ENCODE measurements around the gene RERGL.
"Not testable (repeated sequence)": the region's sequence is repeated elsewhere in the genome, so short reads cannot be mapped to it uniquely, and the experiment has no call there.

RERGL gene

GRCh38 chr12:18090093-18090492 lies at the start of gene RERGL:
Gene RERGL, minus strand, starts transcription at chr12:18090193. Its CDS starts 53 bp downstream, at chr12:18090140.
- no peak for DNase-seq

GRCh38 chr12:18139254-18139653 lies 49.3 kb upstream of the RERGL start:
- DNase-seq = no peak

DNA sequence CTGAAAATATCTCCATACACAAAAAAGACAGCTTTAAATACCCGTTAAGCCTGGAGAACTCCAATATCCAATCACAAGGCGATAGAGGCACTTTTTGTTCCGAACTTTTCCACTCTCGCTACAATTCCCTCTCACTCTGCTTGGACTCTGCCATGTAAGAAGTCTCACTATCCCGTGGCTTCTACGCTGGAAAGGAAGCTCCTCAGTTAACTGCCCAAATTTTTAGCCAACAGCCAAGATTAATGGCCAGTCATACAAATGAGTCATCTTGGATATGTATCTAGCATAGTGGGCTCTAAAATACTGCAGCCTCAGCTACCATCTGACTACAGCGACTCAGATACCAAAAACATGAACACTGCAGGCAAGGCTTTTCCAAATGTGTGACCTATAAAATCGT lies 45.5 kb upstream of the RERGL start:
- no peak for DNase-seq

DNA sequence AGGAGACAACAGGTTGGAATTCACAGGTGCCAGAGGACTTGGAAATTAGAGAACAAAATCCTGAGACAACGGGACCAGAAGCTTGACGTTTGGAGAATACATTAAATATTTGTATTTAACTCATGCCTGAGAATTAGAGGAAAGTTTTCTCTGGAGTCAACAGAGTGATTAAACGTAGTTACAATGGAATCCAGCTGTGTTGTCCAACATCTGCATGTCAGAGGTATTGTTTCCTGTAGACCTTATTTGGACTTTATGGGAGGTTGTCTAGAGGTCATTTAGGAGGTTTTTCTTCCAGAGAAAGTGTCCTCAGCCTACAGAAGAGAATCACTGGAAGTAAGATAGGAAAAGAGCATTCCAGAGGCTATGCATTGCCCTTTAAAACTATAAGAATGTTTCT lies 45.1 kb upstream of the RERGL start:
- DNase-seq = no peak

GRCh38 chr12:18130851-18131250 lies 40.9 kb upstream of the RERGL start:
- DNase-seq = no peak

DNA sequence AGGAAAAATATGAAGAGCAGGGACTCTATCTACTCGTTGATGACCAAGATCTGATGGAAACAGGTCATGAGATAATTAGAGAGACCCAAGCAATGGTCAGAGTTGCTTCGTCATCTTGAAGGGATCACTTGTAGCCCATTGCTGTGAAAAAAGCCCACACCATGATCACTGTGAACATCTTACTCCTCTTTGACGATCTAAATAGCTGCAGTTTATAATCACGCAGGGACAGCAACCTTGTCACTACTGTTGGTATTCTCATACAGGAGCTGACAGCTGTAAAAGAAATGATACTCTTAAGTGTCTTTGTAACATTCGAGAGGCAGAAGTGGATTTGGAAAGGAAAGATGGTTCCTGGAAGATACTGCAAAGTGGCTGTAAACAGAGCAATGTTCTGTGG lies 33.7 kb upstream of the RERGL start:
- no peak for DNase-seq

DNA sequence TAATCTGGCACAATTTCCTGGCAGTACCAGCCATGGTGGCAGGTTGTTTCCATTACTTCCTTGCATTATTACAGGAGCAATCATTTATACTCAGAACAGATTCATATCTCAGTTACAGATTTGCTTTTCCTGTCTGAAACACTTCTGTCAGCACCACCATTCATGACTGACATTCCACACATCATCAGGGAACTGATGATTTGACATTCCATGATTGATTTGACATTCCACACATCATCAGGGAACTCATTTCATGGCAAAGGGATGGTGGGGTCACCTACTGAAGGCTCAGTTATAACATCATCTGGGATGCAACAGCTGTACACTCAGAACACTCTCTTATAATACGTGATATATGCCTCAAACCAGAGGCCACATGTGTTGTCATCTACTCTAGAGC lies 30.9 kb upstream of the RERGL start:
- no peak for DNase-seq

- no peak for DNase-seq
These were observed 18.6 kb upstream of the RERGL start for GRCh38 chr12:18108611-18109010.

DNA sequence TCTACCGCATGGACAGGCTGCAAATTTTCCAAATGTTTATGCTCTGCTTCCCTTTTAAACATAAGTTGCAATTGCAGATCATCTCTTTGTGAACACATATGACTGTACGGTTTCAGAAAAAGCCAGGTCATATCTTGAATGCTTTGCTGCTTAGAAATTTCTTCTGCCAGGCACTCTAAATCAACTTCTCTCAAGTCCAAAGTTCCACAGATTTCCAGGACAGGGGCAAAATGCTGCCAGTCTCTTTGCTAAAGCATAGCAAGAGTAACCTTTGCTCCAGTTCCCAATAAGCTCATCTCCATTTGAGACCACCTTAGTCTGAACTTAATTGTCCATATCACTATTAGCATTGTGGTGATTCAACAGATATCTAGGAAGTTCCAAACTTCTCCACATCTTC lies 13.6 kb upstream of the RERGL start:
- DNase-seq = no peak

DNA sequence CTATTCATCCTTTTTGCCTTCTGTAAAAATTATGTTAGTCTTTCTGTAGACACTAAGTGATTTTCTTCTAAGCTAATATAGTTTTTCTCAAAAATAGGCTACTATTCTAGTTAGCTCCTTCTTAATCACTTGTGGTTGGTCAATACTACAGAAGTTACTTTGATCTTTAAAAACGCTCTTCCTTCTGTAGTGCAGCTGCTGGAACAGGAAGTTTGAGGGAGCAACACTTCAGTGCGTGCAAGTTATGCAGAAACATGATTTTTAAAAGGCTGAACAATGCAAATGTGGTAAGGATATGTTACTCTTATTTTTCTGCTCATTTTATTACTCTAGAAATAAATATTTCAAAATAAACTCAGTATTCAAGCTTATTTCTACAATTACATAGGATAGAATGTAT lies 11.1 kb upstream of the RERGL start:
- DNase-seq = no peak

DNA sequence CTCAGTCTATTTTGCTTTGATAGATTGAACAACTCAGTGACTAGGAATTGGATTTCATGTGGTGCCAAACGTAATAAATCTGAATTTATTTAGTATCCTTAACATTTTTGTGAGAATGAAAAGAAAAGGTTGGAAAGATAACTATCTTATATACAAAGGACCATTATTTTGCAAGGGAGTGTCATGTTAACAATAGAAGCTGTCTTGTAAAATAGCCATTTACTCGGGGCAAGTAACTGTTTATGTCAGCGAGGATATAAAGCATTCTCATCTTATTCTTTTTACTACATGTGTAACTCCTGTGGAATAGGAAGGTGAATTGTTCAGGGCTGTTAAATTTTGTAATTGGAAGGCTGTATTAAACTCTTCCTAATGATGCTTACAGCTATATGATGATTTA lies 5.9 kb downstream of the RERGL start:
- no peak for DNase-seq

- no peak for DNase-seq
These were observed 10.3 kb downstream of the RERGL start for GRCh38 chr12:18079541-18080246.

GRCh38 chr12:18074001-18074400 lies 16.0 kb downstream of the RERGL start:
- DNase-seq = no peak

GRCh38 chr12:18072723-18073122 lies 17.3 kb downstream of the RERGL start:
- no peak for DNase-seq

- no peak for DNase-seq
These were observed 18.7 kb downstream of the RERGL start for GRCh38 chr12:18071336-18071735.

DNA sequence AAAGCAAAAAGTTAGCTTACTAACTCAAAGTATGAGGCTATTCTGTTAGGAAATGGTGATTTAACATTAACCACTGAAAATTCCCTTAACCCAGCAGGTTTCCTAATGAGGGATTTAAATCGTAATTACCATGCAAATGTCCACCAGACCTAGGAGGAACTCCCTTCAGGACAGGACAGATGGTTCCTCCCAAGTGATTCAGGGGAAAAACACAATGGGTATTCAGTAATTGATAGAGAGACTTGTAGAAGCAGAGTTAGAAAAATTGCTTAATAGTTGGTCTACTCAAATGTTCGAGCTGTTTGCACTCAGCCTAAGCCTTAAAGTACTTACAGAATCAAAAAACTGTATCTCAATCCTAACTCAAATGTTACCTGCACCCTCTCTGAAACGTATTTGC lies 21.6 kb downstream of the RERGL start:
- DNase-seq = no peak

- DNase-seq = no peak
These were observed 23.3 kb downstream of the RERGL start for GRCh38 chr12:18066666-18067065.

DNA sequence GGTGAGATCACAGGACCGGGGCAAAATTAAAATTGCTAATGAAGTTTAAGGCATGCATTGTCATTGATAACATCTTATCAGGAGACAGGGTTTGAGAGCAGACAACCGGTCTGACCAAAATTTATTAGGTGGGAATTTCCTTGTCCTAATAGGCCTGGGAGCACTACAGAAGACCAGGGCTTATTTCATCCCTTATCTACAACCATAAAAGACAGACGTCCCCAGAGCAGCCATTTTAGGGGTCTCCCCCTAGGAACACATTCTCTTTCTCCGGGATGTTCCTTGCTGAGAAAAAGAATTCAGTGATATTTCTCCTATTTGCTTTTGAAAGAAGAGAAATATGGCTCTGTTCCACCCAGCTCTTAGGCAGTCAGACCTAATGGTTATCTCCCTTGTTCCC lies 27.1 kb downstream of the RERGL start:
- not testable (repeated sequence) for DNase-seq

DNA sequence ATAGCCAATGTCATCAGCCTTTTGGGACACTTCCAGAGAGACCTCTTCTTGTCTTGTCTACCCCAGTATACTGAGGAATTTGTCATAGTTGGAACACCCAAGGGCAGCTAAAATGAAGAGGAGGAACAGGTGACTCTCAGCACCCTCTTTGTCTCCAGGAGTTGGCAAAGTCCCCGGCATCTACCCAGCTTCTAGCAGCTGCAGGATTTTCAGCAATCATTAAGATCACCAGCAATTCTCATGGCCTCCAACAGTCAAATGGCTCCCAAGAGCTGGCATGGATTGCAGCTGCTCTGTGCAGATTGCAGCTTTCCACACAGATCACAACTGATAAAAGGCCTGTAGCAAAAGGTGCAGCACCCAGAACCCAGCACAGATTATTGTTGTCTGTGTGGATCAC lies 32.9 kb downstream of the RERGL start:
- DNase-seq = no peak

DNA sequence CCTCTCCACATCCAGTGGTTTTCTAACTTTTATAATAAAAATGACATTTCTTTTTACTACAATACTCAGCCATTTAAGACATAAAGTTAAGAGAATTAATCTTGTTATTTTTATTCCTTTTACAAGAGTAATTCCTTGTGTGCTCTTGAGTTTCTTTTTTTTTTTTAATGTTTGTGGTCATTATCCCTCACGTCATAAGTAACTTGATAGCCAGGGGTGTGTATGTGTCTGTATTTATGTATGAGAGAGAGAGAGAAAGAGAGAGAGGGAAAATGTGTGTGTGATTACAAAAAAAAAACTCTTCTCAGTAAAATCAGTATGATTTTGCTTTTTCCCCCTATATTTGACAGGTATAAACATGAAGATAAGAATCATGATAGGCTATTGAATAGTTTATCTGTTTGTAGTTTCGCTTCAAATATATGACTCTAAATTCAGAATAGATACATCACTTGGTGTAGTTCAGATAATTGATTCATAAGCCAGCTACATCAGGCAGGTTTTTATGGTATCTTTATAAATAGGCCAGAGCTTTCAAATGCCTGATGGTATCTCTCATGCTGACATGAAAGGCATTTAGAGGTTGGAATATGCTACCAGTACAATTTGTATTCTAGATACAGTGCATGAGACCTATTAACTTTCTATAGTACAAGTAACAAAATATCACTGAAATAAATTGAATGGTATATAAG lies 34.9 kb downstream of the RERGL start:
- no peak for DNase-seq

DNA sequence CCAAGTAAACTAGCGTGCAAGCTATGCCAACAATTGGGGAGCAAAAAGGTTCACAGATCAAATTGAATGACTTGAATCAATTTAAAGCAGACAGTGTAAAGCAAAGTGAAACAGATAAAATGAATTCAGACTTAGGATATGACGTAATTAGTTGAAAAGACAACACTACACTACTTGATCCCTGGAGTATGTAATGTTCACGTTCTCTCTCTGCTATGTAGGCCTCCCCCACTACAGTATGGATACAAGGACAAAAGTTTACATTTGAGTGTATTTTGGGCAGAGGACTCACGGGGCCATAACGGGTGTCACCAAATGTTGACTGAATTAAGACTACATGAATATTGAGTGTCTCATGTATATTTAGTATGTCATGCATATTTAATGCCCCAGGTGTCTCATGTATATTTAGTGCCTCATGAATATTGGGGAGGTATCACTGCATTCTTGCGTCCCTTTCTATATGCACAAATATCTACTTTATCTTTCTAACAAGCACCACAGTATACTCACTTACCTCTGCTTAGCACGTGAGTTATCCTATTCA lies 44.5 kb downstream of the RERGL start:
- DNase-seq = no peak

DNA sequence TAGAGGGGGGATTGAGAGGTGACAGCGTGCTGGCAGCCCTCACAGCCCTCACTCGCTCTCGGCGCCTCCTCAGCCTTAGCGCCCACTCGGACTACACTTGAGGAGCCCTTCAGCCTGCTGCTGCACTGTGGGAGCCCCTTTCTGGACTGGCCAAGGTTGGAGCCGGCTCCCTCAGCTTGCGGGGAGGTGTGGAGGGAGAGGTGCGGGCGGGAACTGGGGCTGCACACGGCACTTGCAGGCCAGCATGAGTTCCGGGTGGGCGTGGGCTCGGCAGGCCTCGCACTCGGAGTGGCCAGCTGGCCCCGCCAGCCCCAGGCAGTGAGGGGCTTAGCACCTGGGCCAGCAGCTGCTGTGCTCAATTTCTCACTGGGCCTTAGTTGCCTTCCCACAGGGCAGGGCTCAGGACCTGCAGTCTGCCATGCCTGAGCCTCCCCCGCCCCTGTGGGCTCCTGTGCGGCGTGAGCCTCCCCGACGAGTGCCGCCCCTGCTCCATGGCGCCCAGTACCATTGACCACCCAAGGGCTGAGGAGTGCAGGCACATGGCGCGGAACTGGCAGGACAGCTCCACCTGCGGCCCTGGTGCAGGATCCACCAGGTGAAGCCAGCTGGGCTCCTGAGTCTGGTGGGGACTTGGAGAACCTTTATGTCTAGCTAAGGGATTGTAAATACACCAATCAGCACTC lies 49.8 kb downstream of the RERGL start:
- not testable (repeated sequence) for DNase-seq

Data from stimulated activated CD8-positive, alpha-beta memory T cell treated with anti-CD3 and anti-CD28 coated beads, Interleukin-4, amount 100 ng/mL, for 48 hours (primary cell).